ENCODE measurements around the gene SHB.
"Not testable (repeated sequence)": the region's sequence is repeated elsewhere in the genome, so short reads cannot be mapped to it uniquely, and the experiment has no call there.

The SHB gene

GRCh38 chr9:38046661-38047300 is 22.2 kb downstream of the SHB start:
- TF ChIP-seq ZFX (IDR thresholded peaks at IDR 0.05; ENCODE audit: borderline replicate concordance) (no peak), CTCF (IDR thresholded peaks at IDR 0.05) (no peak)

GRCh38 chr9:38045939-38046338 is 23.1 kb downstream of the SHB start:
- H3K27ac ChIP-seq: not testable (repeated sequence)

More at GRCh38 chr9:38046661-38047300, 22.2 kb downstream of the SHB start:
- H3K27ac ChIP-seq: peak overlapping the region; percentile 36; the same call in 1 of the 2 replicates

- H3K27ac ChIP-seq: no peak overlapping the region
Observed at GRCh38 chr9:38044706-38045105, 24.3 kb downstream of the SHB start.

GRCh38 chr9:38043931-38044623 is 24.9 kb downstream of the SHB start:
- no peak for TF ChIP-seq ZFX (IDR thresholded peaks at IDR 0.05; ENCODE audit: borderline replicate concordance)
- no peak for TF ChIP-seq CTCF (IDR thresholded peaks at IDR 0.05)
- no peak overlapping the region for H3K27ac ChIP-seq

More at GRCh38 chr9:38044706-38045105, 24.3 kb downstream of the SHB start:
- TF ChIP-seq CTCF (IDR thresholded peaks at IDR 0.05): no peak
- no peak for TF ChIP-seq ZFX (IDR thresholded peaks at IDR 0.05; ENCODE audit: borderline replicate concordance)

GRCh38 chr9:38042626-38043357 is 26.2 kb downstream of the SHB start:
- no peak overlapping the region for H3K27ac ChIP-seq
- no peak for TF ChIP-seq ZFX (IDR thresholded peaks at IDR 0.05; ENCODE audit: borderline replicate concordance)
- TF ChIP-seq CTCF (IDR thresholded peaks at IDR 0.05): no peak

GRCh38 chr9:38041564-38042243 is 27.3 kb downstream of the SHB start:
- TF ChIP-seq CTCF (IDR thresholded peaks at IDR 0.05) (no peak), ZFX (IDR thresholded peaks at IDR 0.05; ENCODE audit: borderline replicate concordance) (no peak)
- no peak overlapping the region for H3K27ac ChIP-seq

GRCh38 chr9:38039907-38040682 is 28.9 kb downstream of the SHB start:
- TF ChIP-seq CTCF (IDR thresholded peaks at IDR 0.05) (no peak), ZFX (IDR thresholded peaks at IDR 0.05; ENCODE audit: borderline replicate concordance) (no peak)
- no peak overlapping the region for H3K27ac ChIP-seq

Data from 22Rv1 (cell line).